GM19395 (cell line): ENCODE measurements around the gene VAPA.
"Not testable (repeated sequence)": the region's sequence is repeated elsewhere in the genome, so short reads cannot be mapped to it uniquely, and the experiment has no call there.

Experiments used
- ATAC-seq: cut with Tn5 transposase; IDR thresholded peaks from one replicate; pipeline ENCODE4 v1.9.1; 2021; ENCODE audit warnings: mild to moderate bottlenecking, moderate library complexity; ENCODE audit not compliant: unreplicated experiment

The VAPA gene

GRCh38 chr18:9912285-9912684 is 1.5 kb upstream of the VAPA start:
- not testable (repeated sequence) for ATAC-seq

- peak; percentile 8 for ATAC-seq
These were observed 678 bp upstream of the VAPA start for GRCh38 chr18:9913151-9913525.

- no peak for ATAC-seq
These were observed 443 bp downstream of the VAPA start for GRCh38 chr18:9914334-9914583.

- peak; percentile 32 for ATAC-seq
These were observed 921 bp downstream of the VAPA start for GRCh38 chr18:9914584-9915290.

- ATAC-seq, result no peak
These were observed 1.7 kb downstream of the VAPA start for GRCh38 chr18:9915291-9916076.

GRCh38 chr18:9916077-9916639 is 2.3 kb downstream of the VAPA start:
- no peak for ATAC-seq

- no peak for ATAC-seq
These were observed 3.0 kb downstream of the VAPA start for GRCh38 chr18:9916808-9917207.

- ATAC-seq, result no peak
These were observed 4.3 kb downstream of the VAPA start for GRCh38 chr18:9918016-9918680.

GRCh38 chr18:9919564-9920232 is 5.9 kb downstream of the VAPA start:
- ATAC-seq, result no peak

- no peak for ATAC-seq
These were observed 8.9 kb downstream of the VAPA start for GRCh38 chr18:9922592-9923311.

- no peak for ATAC-seq
These were observed 10.6 kb downstream of the VAPA start for GRCh38 chr18:9924371-9924943.

- ATAC-seq, result no peak
These were observed 11.6 kb downstream of the VAPA start for GRCh38 chr18:9925369-9925768.

GRCh38 chr18:9925795-9926194 is 12.0 kb downstream of the VAPA start:
- no peak for ATAC-seq

- ATAC-seq, result no peak
These were observed 12.5 kb downstream of the VAPA start for GRCh38 chr18:9926223-9926894.

GRCh38 chr18:9926977-9927376 is 13.2 kb downstream of the VAPA start:
- ATAC-seq, result no peak

- no peak for ATAC-seq
These were observed 13.7 kb downstream of the VAPA start for GRCh38 chr18:9927392-9928063.

GRCh38 chr18:9928646-9929259 is 14.9 kb downstream of the VAPA start:
- ATAC-seq, result no peak

- no peak for ATAC-seq
These were observed 16.6 kb downstream of the VAPA start for GRCh38 chr18:9930299-9930884.
